Eye (tissue), 1 donor: ENCODE results near the gene PPFIBP1.
"Not testable (repeated sequence)": the region's sequence is repeated elsewhere in the genome, so short reads cannot be mapped to it uniquely, and the experiment has no call there.

Experiments
- DNase-seq: peaks from one replicate; pipeline ENCODE4 v3.0.0-alpha.2; 2015

PPFIBP1 gene

DNA sequence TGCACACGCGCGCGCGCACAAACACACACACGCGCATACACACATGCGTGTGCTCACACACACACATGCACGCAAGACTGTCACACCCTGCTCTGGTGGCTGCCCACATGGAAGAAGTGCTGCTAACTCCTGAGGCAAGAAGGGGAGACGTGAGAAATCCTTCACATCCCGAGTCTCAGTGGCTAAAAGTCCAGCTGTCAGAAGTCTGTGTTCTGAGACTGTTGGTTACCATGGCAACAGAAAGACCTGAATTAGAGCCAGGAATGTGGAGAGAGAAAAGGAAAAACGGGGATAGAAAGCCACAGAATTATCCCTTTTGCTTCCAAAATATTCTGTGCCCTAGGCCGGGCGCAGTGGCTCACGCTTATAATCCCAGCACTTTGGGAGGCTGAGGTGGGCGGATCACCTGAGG is 71.2 kb downstream of the PPFIBP1 start:
- DNase-seq: peak; percentile 91

DNA sequence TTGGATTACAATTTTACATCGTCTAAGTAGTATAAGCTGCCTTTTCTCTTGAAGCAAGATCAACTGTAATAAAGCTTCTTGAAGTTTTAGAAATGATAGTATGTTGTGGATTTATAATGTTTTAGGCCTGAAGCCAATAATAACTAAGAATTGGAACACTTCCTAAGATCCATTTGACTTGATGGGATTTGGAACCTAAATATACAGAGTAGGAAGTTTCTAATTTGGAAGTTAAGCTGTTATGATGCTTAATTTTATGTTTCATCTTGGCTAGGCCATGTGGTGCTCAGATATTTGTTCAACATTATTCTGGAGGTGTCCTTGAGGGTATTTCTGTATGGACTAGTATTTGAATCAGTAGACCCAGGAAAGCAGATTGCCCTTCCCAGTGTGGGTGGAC is 74.9 kb downstream of the PPFIBP1 start:
- not testable (repeated sequence) for DNase-seq

GRCh38 chr12:27601056-27601828 is 77.2 kb downstream of the PPFIBP1 start:
- not testable (repeated sequence) for DNase-seq

DNA sequence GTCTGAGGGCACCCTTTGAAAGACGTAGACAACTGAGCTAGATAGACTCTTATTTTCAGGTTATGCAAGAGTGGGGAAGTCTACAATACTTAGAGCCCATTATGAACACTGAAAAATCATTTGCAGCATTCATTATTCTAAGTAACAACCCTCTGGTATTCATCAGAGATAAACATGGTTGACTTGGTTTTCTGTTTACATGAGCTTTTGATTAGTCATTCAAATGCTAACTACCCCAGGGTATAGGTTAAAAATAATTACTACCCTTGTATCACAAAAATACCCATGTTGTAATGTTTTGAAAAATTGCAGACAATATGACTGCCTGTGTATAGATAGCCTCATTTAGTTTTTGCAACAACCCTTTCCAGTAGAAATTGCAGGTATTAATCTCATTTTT is 78.5 kb downstream of the PPFIBP1 start:
- DNase-seq: no peak

- no peak for DNase-seq
Observed at GRCh38 chr12:27604431-27604830, 80.4 kb downstream of the PPFIBP1 start.

DNA sequence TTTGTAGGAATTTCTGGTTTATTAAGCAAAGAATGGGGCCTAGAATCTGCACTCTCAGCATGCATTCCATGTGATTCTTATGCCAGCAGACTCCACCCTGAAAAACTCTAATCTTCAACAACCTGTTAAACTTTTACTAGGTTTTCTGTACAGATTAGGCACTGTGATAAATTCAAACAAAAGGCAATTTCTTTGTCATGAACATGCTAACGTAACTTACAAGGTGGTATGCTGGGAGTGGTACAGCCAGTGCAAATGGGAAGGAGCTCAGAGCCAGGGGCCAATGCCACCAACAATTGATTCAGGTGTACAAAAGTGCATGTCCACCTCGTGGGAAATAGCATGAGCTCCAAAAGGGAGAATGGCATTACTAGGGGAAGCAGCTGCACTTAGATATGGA is 83.0 kb downstream of the PPFIBP1 start:
- DNase-seq: no peak

GRCh38 chr12:27607591-27607990 is 83.6 kb downstream of the PPFIBP1 start:
- no peak for DNase-seq

DNA sequence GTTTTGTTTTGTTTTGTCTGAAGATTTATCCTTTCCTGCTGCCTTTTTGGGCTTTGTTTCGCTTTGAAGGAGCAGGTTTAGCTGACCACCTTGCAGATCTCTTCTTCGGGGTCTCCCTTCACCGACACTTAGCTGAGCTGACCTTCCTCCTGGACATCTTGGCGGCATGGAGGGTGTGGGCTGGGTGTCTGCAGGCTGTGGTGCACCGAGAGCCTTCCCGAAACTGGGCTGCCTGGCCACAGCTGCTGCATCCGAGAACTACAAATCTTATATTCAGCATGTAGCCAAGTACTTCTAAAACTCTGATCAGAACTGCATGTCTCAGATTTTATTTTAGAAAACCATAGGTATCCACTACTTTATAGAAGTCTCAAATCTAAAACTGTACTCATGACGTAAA is 84.9 kb downstream of the PPFIBP1 start:
- DNase-seq: no peak

- no peak for DNase-seq
Observed at GRCh38 chr12:27610374-27610773, 86.4 kb downstream of the PPFIBP1 start.

GRCh38 chr12:27614386-27614785 is 90.4 kb downstream of the PPFIBP1 start:
- DNase-seq: no peak

DNA sequence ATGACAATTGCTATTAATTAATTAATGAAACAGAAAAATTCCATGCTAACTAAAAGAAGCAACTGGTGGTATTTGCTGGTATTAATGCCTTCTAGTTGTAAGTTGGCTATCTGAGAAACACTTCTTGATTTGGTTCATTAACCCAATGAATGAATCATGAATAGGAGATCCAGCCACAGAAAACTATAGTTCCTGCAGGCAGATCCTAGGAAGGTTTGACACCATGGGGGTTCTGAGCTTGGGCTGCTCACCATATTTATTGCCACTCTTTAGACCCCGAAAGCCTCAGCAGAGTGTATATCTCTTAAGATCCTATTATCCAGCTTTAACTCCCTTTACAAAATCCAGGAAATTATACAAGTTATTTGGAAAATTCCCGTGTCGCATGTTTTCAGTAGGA is 90.9 kb downstream of the PPFIBP1 start:
- DNase-seq: no peak

DNA sequence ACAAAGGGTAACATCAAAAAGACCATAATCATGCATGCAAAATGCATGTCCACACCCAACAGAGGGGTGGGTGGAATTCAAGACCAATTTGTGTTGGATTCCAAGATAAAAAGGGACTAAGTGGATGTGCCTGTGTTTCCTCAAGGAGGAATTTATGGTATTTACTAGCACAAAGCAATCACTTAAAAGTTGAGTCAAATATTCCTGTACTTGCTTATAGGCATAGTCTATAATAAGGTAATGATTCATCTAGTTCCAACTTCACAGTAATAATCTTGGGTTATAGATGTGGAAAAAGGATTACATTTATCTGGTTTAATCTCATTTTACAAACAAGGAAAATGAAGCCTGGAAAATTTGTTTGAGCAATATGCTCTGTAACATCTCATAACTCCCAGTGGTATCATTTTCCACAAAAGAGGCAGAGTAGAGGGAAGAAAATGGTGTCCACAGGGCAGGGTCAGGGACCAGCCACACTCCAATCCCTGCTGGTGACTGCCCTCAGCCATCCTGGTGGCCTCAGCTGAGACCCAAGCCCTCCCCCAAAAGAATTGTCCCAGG is 91.4 kb downstream of the PPFIBP1 start:
- no peak for DNase-seq

DNA sequence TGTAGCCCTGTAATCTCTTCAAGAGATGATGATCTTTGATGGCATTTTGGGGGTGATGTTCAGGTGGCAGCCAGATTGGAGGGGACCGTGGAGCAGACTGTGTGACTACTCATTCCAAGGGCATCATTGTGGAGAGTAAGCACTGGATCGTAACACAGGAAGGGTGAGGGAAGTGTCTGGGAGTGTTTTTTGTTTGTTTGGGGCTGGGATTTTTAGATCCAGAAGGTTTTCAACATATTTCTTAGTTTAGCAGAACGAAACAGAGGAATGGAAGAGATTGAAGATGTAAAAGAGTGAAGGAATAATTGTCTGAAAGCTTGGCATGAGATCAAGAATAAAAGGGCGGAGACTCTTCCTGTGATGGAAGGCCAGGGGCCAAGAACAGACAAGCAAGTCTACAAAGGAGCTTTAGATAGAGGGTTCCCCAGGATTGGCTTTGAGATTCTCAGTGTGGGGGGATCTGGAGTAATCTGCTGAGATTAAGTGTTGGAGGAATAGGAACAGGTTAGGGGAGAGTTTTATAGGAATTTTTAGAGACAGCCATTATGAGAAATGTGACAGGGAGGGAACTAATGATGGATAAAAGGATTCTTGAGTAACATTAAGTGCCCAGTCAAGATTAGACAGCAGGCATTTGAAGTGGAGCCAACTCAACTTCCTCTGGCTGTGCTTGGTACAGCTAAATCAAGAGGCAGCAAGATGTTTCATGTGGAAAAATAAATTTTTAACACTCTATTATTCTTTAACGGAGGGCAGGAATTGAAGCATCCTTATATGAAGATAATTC is 92.5 kb downstream of the PPFIBP1 start:
- DNase-seq: no peak

- no peak for DNase-seq
Observed at GRCh38 chr12:27618836-27619235, 94.8 kb downstream of the PPFIBP1 start.

GRCh38 chr12:27619308-27619707 is 95.3 kb downstream of the PPFIBP1 start:
- no peak for DNase-seq

DNA sequence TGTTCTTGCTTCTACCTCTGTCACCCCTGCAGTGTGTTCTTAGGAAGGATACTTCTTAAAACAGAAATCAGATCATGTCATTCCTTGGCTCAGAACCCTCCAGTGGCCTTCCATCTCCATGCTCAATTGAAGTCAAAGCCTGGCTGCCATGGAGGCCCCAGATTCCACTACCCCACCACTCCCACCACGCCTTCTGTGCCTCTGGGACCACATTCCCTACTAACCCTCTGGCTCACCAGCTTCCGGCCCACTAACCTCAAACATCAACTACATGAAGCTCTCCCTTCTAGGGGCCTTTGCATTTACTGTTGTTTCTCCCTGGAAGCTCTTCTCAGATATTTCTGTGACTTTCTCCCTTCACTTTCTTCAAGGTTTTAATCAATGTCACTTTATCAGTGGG is 96.1 kb downstream of the PPFIBP1 start:
- no peak for DNase-seq

DNA sequence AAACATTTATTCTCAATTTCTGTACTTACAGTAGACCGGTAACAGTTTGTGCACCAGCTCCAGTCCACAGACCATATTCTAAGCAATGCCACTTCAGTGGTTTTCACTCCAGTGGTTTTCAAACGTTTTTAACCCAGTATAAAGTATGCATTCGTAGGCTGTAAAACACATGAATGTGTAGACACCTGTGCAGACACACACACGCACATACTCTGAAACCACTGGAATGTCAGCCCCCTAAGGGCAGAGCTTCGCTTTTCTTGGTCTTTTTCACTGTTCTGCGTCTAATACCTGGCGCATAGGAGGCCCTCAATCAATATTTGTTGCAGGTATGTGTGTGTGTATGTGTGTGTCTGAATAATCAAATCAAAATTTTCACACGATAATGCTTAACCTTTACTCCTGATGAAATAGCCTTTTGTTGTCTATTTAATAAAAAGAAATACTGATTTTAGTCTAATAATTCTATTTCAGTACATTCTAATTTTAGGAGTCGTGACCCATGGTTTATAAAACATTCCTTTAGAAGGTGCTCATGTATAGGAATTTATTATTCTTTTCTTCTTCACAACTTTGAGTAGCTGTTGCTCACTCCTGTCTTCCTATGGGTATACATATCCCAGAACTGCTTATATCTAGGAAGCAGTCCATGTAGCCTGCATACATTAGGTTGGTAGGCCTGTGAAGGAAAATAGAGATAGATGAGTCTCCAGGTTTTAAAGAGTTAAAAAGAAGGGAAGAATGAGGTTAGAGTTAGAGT is 98.6 kb downstream of the PPFIBP1 start:
- DNase-seq: no peak

DNA sequence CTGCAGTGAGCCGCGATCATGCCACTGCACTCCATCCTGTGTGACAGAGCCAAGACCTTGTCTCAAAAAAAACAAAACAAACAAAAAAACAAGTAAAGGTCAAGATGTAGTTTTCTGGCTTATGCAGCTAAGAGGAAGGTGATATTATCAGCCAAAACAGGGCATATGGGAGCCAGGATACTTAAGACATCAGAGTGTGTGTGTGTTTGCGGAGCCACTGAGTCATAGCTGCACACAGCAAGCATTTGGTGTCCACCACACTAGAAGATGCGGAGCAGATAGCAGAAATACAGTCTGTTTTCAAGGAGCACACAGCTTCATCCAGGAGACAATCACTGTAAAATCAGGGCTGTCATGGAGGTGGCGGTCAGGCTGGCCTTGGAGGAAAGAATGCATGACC is 99.6 kb downstream of the PPFIBP1 start:
- DNase-seq: no peak

GRCh38 chr12:27624586-27624985 is 100.6 kb downstream of the PPFIBP1 start:
- DNase-seq: no peak

- no peak for DNase-seq
Observed at GRCh38 chr12:27627123-27627852, 103.3 kb downstream of the PPFIBP1 start.

DNA sequence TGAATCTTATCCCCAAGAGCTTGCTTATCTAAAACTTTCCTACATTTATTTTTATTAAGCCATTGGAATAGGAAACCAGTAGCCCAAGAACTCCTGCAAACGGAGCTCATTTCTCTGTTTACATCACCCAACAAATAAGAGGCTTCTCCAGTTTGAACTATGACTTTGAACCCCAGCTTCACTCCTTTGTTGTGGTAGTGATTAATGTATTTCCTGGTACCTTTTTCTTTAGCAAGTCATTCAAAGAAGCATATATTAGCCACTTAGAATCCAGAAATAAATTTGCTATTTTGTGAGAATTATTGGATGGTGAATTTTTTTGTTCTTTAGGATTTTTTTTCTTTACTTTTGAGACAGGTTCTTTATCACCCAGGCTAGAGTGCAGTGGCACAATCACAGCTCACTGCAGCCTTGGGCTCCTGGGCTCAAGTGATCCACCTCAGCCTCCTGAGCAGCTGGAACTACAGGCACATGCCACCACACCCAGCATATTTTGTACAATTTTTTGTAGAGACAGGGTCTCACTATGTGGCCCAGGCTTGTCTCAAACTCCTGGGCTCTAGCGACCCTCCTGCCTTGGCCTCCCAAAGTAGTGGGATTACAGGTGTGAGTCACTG is 104.0 kb downstream of the PPFIBP1 start:
- not testable (repeated sequence) for DNase-seq

DNA sequence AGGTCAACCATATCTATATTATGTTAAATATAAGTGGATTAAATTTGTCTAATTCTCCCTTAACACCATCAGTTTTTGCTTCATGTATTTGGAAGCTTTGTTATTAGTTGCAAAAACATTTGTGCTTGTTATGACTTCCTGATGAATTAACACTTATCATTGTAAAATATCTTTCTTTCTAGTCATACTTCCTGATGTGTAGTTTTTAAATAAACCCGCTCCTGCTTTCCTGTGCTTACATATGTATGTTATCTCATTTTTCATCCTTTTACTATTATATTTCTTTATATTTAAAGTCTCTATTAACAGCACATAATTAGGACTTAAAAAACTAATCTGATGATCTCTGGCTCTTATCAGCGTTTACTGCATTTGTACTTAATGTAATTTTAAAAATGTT is 106.2 kb downstream of the PPFIBP1 start:
- not testable (repeated sequence) for DNase-seq
